Bone marrow (tissue), 2 donors: ENCODE measurements around the gene HDHD2.
A peak's percentile ranks its signal among the peaks of the same experiment; 100 is the strongest.

ENCODE experiments used
- DNase-seq, 2 donors: peaks; one replicate each; lab custom pipeline; 2025; lab: John Stamatoyannopoulos, UW

HDHD2 gene

DNA sequence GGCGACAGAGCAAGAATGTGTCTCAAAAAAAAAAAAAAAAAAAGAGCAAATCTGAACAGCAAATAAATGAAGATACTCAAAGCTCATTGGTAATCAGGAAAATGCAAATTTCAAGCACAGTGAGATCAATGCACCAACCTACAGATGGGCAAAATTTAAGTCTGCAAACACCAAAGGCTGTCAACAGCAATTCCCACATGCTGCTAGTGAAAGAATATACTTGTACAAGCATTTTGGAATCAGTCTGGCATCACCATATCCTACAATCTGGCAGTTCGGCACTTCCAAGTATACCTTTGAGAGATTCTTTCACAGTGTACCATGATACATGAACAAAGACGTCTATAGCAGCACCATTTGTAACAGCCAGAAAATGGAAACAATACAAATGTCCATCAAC, 4.1 kb downstream of the HDHD2 start:
- DNase-seq: no peak

DNA sequence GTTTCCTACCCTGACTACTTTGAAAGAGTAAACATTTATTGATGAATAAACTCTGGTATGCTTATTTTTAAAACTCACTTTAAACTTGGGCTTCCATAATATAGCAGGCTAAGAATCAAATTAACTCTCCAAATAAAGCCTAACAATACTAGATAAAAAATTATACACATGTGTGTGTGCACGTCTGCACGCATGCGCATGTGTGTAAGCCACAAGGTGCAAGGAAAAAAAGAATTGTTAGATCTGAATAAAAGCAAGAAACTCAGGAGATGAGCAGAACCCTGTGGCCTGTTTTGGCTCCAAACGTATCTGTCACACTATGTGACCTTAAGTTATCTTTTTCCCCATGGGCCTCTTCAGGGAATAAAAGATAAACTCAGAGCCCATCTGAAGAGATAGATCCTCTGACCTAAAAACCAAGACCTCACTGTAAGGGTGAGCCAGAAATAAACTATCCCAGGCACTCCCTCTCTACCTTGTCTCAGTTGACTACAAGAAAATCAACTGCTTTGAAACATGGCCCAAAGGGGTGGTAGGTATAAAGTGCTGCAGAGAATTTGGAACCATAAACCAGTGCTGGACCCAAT, 6.3 kb downstream of the HDHD2 start:
- no peak for DNase-seq

DNA sequence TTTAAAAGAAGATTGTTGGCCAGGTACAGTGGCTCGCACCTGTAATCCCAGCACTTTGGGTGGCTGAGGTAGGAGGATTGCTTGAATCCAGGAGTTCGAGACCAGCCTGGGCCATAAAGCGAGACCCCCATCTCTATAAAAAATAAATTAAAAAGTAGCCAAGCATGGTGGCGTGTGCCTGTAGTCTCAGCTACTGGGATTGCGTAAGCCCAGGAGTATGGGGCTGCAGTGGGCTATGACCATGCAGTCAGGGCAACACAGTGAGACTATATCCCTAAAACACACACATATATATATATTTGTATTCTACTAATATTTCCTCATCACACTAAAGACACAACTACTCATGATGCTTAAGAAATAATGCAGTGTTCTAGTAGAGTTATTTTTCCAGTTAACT, 7.1 kb downstream of the HDHD2 start:
- DNase-seq: no peak

DNA sequence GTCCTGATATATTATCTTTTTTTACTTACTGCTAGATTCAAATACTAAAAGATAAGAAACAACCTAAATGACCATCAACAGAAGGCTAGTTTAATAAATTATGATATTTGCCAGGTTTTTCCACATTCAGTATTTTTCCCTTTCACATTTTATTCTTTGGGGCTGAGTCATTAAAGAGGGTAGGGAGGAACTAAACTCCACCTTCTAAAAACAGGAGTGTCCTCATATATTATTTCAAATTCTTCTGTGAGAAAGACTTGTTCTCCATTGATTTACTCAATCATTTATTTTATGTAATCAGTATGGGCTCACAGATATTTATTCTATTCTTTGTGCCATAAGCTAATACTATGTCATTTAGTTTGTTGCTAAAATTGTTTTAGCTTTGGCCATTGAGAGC, 9.0 kb downstream of the HDHD2 start:
- no peak for DNase-seq

DNA sequence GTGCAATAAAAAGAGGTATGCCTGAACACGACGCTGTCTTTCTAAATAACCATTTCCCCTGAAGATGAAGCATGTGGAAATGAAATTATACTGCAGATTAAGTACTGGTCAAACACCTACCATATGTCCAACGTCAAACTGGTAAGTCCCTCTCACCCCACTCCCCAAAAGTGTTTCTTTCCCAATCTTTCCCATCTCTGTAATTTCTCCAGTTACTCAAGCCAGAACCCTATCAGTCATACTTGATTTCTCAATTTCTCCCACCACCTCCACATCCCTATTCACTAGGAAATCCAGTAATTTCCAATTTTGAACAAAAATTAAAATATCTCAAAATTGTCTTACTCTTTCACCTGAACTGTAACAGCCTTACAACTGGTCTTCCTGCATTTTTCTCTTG, 29.2 kb downstream of the HDHD2 start:
- DNase-seq: no peak

DNA sequence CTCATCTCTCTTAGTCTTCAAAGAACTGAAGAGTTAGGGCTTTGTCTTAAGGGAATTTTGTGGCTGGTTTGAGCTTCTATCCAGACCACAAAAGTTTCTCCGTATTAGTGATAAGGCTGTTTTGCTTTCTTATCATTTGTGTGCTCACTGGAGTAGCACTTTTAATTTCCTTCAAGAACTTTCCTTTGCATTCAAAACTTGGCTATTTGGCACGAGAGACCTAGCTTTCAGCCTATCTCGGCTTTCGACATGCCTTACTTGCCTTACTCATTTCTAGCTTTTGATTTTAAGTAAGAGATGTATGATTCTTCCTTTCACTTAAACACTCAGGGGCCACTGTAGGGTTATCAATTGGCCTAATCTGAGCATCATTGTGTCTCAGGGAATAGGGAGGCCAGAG, 29.9 kb downstream of the HDHD2 start:
- no peak for DNase-seq

DNA sequence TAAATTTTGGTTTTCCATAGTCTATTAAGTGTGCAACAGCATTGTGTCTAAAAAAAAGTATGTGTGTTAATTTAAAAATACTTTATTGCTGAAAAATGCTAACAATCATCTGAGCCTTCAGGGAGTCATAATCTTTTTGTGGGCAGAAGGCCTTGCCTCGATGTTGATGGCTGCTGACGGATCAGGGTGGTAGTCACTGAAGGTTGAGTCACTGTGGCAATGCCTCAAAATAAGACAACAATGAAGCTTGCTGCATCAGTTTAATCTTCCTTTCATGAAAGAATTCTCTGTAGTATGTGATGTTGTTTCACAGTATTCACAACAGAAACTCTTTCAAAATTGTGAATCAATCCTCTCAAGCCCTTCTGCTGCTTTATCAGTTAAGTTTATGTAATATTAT, 31.3 kb downstream of the HDHD2 start:
- DNase-seq: no peak

DNA sequence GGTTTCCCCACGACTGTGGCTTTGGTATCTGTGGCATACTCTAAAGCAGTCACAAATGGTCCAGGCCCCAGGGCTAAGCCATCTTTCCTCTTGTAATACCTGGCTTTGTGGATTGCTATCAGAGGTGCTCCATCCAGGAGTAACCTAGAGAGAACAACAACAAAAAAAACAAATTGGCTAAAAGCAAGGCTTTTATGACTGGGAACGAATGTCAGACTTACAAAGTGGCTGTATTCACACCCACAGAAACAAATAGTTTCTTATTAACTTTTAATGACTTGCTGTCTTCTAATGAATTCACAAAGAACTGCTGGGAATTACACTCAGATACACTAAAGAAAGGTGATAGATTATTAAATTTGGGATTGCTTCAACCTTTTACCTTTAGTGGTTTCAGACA, 35.1 kb downstream of the HDHD2 start:
- no peak for DNase-seq

DNA sequence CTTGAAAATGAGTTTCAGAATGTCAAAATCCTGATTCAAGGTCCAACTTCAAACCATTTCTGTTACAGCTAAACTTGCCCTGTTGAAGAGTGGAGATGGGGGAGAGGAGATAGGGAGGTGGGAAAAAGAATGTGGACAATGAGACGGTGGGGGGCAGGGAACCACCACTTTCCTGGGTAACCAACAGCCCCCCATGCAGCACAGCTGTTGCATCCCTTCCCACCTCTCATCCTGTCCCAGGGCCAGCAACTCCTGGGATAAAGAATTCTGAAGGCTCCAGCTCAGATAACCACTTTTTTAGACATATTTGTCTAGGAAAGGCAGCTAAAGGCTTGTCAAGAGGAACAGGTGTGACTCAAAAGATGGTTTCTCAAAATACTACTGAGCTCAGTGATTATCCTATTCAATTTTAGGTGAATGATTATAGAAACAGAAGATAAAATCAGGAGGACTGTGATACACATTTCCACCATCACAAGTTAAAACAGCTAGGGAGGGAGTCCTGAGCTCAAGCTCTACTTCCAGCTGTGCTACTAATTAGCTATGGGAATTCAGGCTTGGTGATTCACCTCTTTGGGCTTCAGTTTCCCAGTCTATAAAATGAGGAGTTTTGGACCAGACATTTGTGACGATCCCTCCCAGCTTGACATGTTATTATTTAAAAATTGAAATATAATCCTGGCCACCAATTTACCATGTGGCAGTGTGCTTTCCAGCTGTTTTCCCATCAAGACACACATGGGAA, 36.3 kb downstream of the HDHD2 start:
- no peak for DNase-seq

DNA sequence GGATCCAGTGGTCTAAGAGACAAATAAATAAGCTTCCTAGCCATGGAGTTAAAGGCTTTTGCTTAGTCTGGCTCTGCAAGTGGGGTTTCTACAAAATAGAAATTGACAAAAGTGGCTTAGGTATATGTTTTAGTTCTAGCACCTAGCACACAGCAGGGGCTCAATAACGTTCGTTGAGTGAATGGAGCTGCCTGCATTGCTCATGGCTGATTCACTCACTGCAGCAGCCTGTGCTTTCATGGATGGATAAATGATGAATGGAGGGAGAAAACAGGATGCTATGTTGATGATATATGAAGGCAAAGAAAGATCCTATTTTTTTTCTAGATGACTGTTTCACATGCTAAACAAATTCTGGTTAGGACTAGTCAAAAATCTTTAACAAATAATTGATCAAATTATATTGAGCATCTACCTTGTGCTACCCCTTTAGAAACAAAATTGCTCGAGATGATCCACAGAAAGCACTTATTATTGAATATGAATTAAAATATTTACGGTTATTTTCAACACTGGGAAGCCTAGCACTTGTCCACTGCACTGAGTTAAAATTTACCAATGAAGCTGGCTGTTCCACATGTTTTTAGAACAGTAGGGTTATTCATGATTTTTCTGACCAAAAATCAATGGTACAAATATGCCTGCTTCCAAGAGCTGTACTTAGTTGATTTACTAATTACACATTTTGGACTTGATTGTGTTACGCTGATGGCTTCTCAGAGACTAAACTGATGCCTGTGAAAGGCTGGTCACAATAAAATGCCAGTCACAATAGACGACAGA, 39.6 kb downstream of the HDHD2 start:
- no peak for DNase-seq

DNA sequence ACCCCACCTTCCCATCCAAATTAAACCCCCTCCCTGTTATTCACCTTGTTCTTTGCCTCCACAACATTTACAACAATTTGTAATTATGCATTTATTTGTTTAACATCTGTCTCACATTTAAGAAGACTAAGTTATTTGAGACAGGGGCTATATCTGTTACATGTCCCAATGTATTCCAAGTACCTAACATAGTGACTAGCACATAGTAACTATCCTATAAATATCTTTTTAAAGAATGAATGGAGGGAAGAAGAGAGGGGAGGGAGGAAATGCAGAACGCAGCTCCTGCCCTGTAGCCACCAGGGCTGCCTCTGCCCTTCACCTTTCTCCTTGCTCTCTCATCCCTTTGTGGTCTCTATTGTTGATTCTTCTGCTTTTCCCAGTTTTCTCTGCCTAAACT, 40.6 kb downstream of the HDHD2 start:
- DNase-seq: no peak

DNA sequence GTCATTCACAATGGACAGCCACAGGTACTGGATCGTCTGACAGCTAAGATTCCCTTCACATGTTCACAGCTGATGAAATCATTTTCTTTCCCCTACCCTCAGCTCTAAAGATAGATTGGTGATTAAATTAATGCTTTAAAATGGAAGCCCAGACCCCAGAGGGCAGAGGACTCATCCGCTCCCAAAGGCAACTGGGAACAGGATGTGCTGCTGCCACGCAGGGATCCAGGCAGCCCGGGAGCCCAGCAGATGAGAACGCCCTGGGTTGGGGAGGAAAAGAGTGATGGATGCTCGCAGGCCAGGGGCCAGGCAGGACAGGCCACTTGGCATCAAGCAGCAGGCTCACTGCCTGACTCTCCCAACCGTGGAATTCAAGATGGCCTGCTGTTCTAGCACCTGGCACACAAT, 41.3 kb downstream of the HDHD2 start:
- DNase-seq: no peak

DNA sequence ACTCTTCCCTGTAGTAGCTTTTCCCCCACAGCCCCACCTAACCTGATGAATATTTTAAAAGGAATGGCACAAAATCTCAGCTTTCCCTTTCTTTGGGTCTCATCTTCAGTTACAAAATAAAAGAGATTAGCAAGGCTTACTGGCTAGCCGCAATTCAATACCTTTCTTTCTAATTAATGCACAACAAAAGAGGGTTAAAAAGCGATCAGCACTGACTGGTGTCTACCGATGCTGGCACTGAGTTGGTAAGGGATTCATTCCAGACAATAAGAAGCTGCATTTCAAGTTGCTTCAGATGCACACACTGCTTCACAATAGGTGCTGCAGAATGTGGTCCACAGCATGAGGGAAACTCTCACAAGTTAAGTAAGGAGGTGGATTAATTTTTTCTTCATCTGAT, 41.9 kb downstream of the HDHD2 start:
- no peak for DNase-seq

DNA sequence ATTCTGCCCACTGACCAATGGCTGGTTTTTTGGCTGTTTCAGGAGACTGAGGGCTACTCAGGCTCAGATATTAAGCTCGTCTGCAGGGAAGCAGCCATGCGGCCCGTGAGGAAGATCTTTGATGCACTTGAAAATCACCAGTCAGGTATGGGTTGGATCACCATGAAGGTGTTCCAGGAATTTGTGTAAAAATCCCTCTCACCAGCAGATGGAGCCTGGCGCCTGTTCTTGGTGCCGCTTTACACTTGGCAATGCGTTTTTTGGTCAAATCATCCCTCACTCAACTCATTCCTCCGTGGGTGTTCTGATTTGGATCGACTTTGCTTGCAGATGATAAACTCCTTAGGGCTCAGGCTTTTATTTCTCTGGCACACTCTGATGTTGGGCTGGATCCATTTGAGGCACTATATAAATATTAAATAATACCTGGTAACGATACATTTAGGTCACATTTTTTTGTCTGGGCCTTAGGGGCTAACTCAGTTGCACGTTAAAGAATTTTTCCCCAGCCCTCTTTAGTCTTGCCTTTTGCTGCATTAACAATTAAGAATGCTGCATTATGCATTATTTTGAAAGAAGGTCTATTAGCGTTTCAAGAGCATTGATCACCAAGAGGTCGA, 50.0 kb downstream of the HDHD2 start:
- DNase-seq: peak in 1 of 2 donors; percentile 1

DNA sequence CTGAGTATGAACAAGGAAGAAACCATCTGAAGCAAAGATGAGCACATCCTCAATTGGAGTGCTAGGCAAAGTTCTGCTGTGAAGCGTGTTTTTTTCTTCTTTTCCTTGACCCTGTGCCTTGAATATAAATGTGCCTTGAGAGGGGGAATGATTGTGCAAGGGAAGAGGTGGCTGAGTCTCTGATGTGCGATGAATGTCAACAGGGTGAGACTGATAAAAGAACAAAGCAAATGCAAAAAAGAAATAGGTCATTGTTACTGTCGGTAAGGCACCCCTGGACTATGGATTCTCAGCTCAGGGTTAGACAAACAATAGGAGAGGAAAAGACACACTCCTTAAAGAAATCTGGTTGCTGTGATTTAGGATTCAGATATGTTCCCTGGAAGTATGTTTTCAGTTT, 54.5 kb downstream of the HDHD2 start:
- no peak for DNase-seq

DNA sequence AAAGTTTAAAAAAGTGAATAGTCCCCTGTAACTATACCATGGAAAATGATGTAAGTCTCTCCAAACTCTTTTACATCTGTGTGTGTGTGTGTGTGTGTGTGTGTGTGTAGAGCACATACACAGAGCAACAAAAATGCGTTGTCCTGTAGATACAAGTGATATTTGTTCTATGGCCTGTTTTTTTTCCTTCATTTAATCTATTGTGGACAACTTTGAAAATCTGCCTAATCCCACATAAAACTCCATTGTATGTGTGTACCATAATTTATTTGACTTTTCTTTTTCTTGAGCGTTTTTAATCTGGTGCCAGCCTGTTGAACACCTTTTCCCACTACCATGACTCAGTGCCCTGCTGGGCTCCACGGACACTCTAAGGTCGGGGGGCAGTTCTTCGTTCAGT, 62.6 kb downstream of the HDHD2 start:
- no peak for DNase-seq

DNA sequence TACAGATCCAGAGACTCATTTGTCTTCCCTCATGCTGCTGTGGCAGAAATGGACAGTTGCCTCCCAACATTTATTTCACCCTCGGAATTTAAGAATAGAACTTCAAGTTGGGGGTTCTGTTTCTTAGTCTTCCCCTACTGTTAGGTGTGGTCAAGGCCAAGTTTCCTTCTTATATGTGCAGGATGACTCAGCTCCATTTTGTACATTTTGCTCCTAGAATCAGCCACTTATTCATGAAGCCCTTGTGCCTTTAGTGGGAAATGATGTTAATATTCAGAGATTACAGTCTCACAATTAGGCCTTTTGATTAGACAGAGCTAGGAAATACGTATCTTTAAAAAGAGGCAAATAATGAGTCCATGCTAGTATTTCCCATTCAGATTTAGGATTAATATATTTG, 68.7 kb downstream of the HDHD2 start:
- DNase-seq: no peak

DNA sequence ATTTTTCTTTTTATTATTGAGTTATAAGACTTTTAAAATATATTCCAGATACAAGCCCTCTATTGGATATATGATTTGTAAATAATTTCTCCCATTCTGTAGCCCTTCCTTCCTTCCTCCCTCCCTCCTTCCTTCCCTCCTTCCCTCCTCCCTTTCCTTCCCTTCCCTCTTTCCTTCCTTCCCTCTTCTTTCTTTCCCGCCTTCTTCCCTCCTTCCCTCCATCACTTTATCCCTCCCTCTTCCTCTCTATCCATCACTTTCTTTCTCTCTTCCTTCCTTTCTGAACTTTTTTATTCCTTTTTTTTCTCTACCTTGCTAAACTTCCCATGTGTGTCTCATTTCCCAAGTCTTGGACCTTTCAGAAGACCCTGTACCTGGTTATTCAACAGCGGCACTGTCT, 69.4 kb downstream of the HDHD2 start:
- no peak for DNase-seq

DNA sequence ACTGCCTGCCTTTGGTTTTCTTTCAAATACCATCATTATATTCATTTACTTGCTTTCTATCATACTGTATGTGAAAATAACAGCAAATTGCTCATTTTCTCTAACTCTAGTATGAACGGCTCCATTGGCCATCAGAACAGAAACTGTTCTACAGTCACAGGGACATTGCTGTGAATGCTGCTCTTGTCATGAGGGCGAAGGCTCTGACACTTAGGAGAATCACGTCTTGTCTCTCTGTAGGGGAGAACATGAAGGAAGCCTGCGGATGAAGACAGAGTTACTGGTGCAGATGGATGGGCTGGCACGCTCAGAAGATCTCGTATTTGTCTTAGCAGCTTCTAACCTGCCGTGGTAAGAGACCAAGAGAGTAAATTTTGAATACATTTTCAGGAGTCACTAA, 73.2 kb downstream of the HDHD2 start:
- DNase-seq: no peak

DNA sequence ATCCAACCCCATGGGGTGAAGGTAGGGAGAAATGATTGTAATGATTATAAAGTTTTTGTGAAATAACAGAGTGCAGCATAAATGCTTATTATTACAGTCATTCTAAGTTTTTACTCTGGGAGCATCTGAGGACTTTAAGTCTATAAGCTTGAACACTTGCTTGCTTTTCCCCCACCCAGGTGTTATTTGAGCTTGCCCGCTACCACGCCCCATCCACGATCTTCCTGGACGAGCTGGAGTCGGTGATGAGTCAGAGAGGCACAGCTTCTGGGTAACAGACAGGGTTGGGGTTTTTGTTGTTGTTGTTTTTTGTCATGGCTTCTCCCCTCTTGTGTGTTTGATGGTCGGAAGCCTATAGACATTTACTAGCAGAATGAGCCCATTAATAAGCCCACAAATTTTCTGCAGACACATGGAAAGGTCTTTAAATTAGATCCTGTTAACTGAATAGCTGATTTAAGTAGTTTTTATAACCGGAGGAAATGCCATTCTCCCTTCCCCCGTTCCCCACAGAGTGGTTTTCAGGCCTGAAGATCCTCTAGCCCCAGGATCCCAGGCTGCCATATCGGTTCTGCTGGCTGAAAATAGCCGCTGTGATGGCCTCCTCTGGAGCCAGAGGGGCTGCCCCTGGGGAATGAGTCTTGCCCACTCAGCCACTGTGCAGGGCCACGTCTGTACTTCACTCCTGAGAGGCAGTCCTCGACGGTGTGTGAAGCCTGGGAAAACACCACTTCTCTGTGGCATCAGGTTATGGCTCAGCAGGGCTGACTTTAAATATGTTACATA, 75.0 kb downstream of the HDHD2 start:
- DNase-seq: no peak

DNA sequence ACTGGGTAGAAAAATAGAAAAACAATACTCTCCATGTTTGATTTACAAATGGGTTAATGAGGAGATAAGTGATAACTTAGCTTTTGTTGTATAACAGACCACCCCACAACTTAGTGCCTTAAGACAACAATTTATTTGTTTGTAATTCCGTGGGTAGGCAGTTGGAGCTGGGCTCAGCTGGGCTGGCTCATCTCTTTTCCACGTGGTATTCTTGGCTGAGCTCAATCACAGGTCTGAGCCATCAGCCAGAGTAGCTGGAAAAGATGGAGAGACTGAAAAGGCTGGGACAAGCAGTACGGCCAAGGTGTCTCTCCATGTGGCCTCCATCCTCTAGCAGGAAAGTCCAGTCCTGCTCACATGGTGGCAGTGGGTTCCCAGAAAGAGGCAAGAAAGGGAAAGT, 82.7 kb downstream of the HDHD2 start:
- DNase-seq: no peak

DNA sequence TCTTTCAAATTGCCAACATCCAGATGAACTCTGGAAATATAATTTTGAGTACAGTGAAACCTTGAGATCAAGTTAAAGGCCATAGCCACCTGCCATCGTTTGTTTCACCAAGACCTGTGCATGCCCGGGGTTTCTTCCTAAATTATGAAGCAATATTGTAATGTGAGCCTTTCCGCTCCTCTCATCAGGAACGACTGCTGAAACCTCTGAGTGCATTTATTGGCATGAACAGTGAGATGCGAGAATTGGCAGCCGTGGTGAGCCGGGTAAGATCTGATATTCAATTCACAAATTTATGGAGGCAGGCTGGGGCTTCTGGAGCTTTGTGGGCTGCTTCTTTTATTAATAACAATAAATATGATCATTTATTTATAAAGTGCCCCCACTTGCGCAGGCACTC, 87.2 kb downstream of the HDHD2 start:
- no peak for DNase-seq
